ENCODE results near the gene UNC79.

The UNC79 gene

GRCh38 chr14:93655078-93655750, 224.5 kb downstream of the UNC79 start:
- no peak overlapping the region for H3K9ac ChIP-seq (ENCODE audit: low read length)
- H3F3A ChIP-seq (ENCODE audit: insufficient read depth) = no peaks in the 10 kb centered on the region
- TF ChIP-seq EZH2phosphoT487 (conservative IDR thresholded peaks at IDR 0.05; ENCODE audit: low read length) (no peak), CTCF (IDR thresholded peaks at IDR 0.05; ENCODE audit: insufficient read depth, low read length, poor library complexity, severe bottlenecking) (peak; percentile 46)
- no peak overlapping the region for H3K4me2 ChIP-seq (ENCODE audit: low read depth, low read length, poor library complexity, severe bottlenecking)
- 0 out of 2 replicates have a peak, but pooled peaks cover under 1% of the 10 kb centered on the region for H3K27me3 ChIP-seq (ENCODE audit: low read length)
- no peak overlapping the region for H3K4me3 ChIP-seq (ENCODE audit: insufficient read depth, low read length, poor library complexity, severe bottlenecking)
- no peak overlapping the region for H3K27ac ChIP-seq (ENCODE audit: low read depth, low read length)
- H3K9me3 ChIP-seq (ENCODE audit: insufficient read depth, low read length) = no peaks in the 10 kb centered on the region
- no peaks in the 10 kb centered on the region for H4K20me1 ChIP-seq (ENCODE audit: low read depth, low read length)
- H3K36me3 ChIP-seq (ENCODE audit: low read length) = no peaks in the 10 kb centered on the region
- no peaks in the 10 kb centered on the region for H3K9me2 ChIP-seq (replicated peaks; ENCODE audit: insufficient read depth, low read length)
- H2AFZ ChIP-seq (ENCODE audit: low read depth, low read length, severe bottlenecking) = no peak overlapping the region
- no peaks in the 10 kb centered on the region for H3K79me2 ChIP-seq (ENCODE audit: insufficient read depth, low read length)

DNA sequence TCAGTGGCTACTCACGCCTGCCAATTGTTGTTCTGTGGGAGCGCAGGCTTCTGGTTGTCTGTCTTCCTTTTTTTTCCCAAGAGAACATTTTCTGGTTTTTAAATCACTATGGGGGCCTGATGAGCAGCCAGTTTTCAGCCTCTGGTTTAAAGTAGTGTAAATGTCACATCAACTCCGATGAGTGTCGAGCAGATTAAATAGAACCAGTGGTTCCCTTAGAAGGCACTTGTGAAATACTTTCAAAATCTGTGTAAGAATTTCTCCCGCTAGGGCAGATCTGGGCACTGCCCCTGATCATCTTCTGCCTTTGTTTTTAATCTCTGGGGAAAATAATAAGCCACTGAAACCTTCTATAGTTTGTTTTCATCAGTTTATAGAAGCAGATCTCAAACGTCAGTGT, 227.1 kb downstream of the UNC79 start:
- H3K27me3 ChIP-seq (ENCODE audit: low read length) = no peaks in the 10 kb centered on the region
- no peak overlapping the region for H3K27ac ChIP-seq (ENCODE audit: low read depth, low read length)
- H4K20me1 ChIP-seq (ENCODE audit: low read depth, low read length) = no peaks in the 10 kb centered on the region
- no peak overlapping the region for H3K9ac ChIP-seq (ENCODE audit: low read length)
- no peaks in the 10 kb centered on the region for H3K9me2 ChIP-seq (replicated peaks; ENCODE audit: insufficient read depth, low read length)
- TF ChIP-seq CTCF (IDR thresholded peaks at IDR 0.05; ENCODE audit: insufficient read depth, low read length, poor library complexity, severe bottlenecking) (no peak), EZH2phosphoT487 (conservative IDR thresholded peaks at IDR 0.05; ENCODE audit: low read length) (no peak)
- no peak overlapping the region for H3K4me3 ChIP-seq (ENCODE audit: insufficient read depth, low read length, poor library complexity, severe bottlenecking)
- H3F3A ChIP-seq (ENCODE audit: insufficient read depth) = no peaks in the 10 kb centered on the region
- no peak overlapping the region for H3K4me2 ChIP-seq (ENCODE audit: low read depth, low read length, poor library complexity, severe bottlenecking)
- no peaks in the 10 kb centered on the region for H3K79me2 ChIP-seq (ENCODE audit: insufficient read depth, low read length)
- no peaks in the 10 kb centered on the region for H3K9me3 ChIP-seq (ENCODE audit: insufficient read depth, low read length)
- no peaks in the 10 kb centered on the region for H3K36me3 ChIP-seq (ENCODE audit: low read length)
- no peak overlapping the region for H2AFZ ChIP-seq (ENCODE audit: low read depth, low read length, severe bottlenecking)

DNA sequence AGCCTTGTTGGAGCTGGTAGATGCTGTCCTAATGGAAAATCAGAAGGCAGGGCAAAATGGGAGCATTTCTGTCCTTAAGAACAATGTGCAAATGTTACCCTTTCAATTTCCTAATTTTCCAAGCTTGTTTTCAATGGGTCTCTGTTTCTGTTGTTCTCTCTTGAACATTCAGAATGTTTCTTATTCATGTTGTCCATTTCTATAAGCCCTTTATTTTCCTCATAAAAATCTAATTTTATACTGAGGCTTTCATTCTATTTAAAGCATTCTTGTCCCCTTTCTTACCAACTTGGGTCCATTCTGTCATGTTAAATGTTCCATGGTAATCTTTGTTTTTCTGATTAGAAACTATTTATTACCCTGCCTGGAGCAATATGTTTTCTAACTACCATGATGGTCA, 232.6 kb downstream of the UNC79 start:
- Histone ChIP-seq H3F3A (ENCODE audit: insufficient read depth) (no peaks in the 10 kb centered on the region), H2AFZ (ENCODE audit: low read depth, low read length, severe bottlenecking) (no peak overlapping the region), H3K36me3 (ENCODE audit: low read length) (peaks cover 3% of the 10 kb centered on the region; the same call in 1 of the 2 replicates), H3K9ac (ENCODE audit: low read length) (no peak overlapping the region), H3K4me3 (ENCODE audit: insufficient read depth, low read length, poor library complexity, severe bottlenecking) (no peak overlapping the region), H3K79me2 (ENCODE audit: insufficient read depth, low read length) (no peaks in the 10 kb centered on the region), H3K27ac (ENCODE audit: low read depth, low read length) (no peak overlapping the region), H3K27me3 (ENCODE audit: low read length) (no peaks in the 10 kb centered on the region), H3K4me2 (ENCODE audit: low read depth, low read length, poor library complexity, severe bottlenecking) (no peak overlapping the region), H3K9me2 (replicated peaks; ENCODE audit: insufficient read depth, low read length) (no peaks in the 10 kb centered on the region), H4K20me1 (ENCODE audit: low read depth, low read length) (no peaks in the 10 kb centered on the region), H3K9me3 (ENCODE audit: insufficient read depth, low read length) (peaks cover 9% of the 10 kb centered on the region; the same call in 1 of the 2 replicates)
- no peak for TF ChIP-seq EZH2phosphoT487 (conservative IDR thresholded peaks at IDR 0.05; ENCODE audit: low read length)
- TF ChIP-seq CTCF (IDR thresholded peaks at IDR 0.05; ENCODE audit: insufficient read depth, low read length, poor library complexity, severe bottlenecking) = no peak
